Measurements from ENCODE around the gene DPH2.
A peak's percentile ranks its signal among the peaks of the same experiment; 100 is the strongest.

Gene DPH2

DNA sequence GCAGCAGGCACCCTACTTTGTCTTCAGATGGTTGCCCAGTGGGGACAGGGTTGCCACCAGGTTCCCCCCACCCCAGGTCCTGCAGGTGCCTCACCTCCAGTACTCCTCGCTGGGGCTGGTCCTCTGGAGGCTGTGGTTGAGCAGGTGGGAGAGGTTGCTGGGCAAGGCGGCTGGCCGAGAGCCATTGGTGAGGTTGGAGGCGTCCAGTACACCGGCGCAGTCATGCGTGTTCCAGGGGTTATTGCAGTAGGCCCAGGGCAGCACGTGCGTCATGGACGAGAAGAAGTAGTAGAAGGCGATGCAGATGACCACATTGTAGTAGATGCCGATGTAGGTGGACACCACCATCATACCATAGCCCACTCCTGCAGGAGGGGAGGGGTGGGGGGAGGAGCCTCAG, 38.4 kb downstream of the DPH2 start (continued):
- no peak for TF ChIP-seq GLIS3 (CRISPR knock-in tag; IDR thresholded peaks at IDR 0.05)

GRCh38 chr1:44010935-44011471, 41.2 kb downstream of the DPH2 start:
- ATAC-seq: no peak

DNA sequence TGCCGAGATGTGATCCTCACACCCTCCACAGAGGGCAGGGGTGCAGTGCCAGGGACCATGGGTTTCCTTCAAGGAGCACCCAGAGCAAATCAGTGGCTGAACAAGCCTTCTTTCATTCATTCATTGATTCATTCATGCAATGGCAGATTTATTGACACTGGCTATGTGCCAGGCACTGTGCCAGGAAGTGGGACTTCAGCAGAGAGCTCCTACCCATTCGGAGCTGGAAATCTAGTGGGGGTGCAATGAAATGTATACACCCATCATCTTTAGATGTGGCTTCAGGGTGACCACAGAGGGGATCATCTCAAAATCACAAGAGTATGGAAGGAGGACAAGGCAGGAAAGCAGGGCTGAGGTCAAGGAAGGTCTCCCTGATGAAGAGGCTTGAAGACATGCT, 42.6 kb downstream of the DPH2 start:
- TF ChIP-seq BACH2 (CRISPR knock-in tag; IDR thresholded peaks at IDR 0.05; ENCODE audit: borderline replicate concordance) (no peak), ZFP3 (CRISPR knock-in tag; IDR thresholded peaks at IDR 0.05) (0 out of 2 replicates have a peak, but pooled peaks have one; percentile 24)
- TF ChIP-seq, protein P1, sequence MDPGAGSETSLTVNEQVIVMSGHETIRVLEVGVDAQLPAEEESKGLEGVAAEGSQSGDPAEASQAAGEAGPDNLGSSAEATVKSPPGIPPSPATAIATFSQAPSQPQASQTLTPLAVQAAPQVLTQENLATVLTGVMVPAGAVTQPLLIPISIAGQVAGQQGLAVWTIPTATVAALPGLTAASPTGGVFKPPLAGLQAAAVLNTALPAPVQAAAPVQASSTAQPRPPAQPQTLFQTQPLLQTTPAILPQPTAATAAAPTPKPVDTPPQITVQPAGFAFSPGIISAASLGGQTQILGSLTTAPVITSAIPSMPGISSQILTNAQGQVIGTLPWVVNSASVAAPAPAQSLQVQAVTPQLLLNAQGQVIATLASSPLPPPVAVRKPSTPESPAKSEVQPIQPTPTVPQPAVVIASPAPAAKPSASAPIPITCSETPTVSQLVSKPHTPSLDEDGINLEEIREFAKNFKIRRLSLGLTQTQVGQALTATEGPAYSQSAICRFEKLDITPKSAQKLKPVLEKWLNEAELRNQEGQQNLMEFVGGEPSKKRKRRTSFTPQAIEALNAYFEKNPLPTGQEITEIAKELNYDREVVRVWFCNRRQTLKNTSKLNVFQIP (CRISPR knock-in tag; IDR thresholded peaks at IDR 0.05; ENCODE audit: borderline replicate concordance, low read depth): no peak
- no peak for ATAC-seq

More at GRCh38 chr1:44010935-44011471, 41.2 kb downstream of the DPH2 start:
- TF ChIP-seq ZC3H10 (CRISPR knock-in tag; IDR thresholded peaks at IDR 0.05): no peak
- no peak for TF ChIP-seq ESRRG (CRISPR knock-in tag; IDR thresholded peaks at IDR 0.05)
- TF ChIP-seq TCF4 (CRISPR knock-in tag; IDR thresholded peaks at IDR 0.05; ENCODE audit: borderline replicate concordance): no peak
- no peak for TF ChIP-seq TSHZ2 (CRISPR knock-in tag; IDR thresholded peaks at IDR 0.05)
- TF ChIP-seq ZFP30 (CRISPR knock-in tag; IDR thresholded peaks at IDR 0.05): no peak
- TF ChIP-seq, protein P1 (CRISPR knock-in tag; IDR thresholded peaks at IDR 0.05; ENCODE audit: borderline replicate concordance, low read depth): no peak
- TF ChIP-seq PPARA (CRISPR knock-in tag; IDR thresholded peaks at IDR 0.05; ENCODE audit: borderline replicate concordance): no peak
- TF ChIP-seq SNAI2 (CRISPR knock-in tag; IDR thresholded peaks at IDR 0.05): no peak
- TF ChIP-seq TOX (CRISPR knock-in tag; IDR thresholded peaks at IDR 0.05; ENCODE audit: borderline replicate concordance): no peak
- no peak for TF ChIP-seq ARNTL (CRISPR knock-in tag; IDR thresholded peaks at IDR 0.05; ENCODE audit: borderline replicate concordance, low read depth)
- TF ChIP-seq RARB (CRISPR knock-in tag; IDR thresholded peaks at IDR 0.05): no peak
- TF ChIP-seq OSR1 (CRISPR knock-in tag; IDR thresholded peaks at IDR 0.05): no peak
- no peak for TF ChIP-seq CREB5 (CRISPR knock-in tag; IDR thresholded peaks at IDR 0.05; ENCODE audit: low read depth)

DNA sequence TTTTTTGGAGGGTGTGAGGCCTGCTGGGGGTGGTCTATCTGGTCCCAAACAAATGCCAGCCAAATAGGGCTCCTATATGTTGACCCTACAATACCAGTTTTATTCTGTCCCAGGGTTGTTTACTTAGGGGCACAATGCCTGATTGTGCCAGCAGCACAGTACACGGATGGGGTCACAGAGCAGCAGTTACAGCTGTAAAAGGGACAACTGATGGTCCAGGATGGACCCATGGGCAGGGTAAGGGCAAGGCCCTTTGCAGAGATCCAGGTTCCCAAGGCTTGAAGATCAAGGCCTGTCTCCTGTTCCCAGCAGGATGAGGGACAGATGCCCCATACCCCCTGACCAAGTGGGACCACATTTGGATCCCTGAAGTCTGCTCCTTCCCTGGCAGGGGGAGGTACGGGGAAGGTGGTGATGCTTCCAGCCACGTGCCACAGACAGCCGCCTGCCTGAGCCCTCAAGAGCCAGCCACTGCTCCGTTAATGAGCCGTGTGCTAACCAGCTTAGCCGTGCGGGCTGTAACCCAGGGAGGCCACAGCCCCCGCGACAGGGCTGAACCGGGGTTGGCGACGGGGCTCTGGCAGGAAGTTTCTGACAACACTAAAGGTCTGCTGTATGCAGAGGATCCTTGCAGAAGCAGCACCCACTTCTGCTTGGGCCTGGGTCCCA, 43.3 kb downstream of the DPH2 start:
- no peak for ATAC-seq
- TF ChIP-seq OSR1 (CRISPR knock-in tag; IDR thresholded peaks at IDR 0.05): no peak
- no peak for TF ChIP-seq TCF4 (CRISPR knock-in tag; IDR thresholded peaks at IDR 0.05; ENCODE audit: borderline replicate concordance)
- no peak for TF ChIP-seq SNAI2 (CRISPR knock-in tag; IDR thresholded peaks at IDR 0.05)
- TF ChIP-seq ZFP3 (CRISPR knock-in tag; IDR thresholded peaks at IDR 0.05): no peak
- no peak for TF ChIP-seq ISL1 (CRISPR knock-in tag; IDR thresholded peaks at IDR 0.05)
- TF ChIP-seq PATZ1 (CRISPR knock-in tag; IDR thresholded peaks at IDR 0.05; ENCODE audit: borderline replicate concordance): no peak
- no peak for TF ChIP-seq ZNF8 (CRISPR knock-in tag; IDR thresholded peaks at IDR 0.05)
- no peak for TF ChIP-seq BACH2 (CRISPR knock-in tag; IDR thresholded peaks at IDR 0.05; ENCODE audit: borderline replicate concordance)
- TF ChIP-seq ZNF565 (CRISPR knock-in tag; conservative IDR thresholded peaks at IDR 0.05; ENCODE audit: low read depth): no peak
- no peak for TF ChIP-seq TSHZ2 (CRISPR knock-in tag; IDR thresholded peaks at IDR 0.05)
- TF ChIP-seq CSRNP3 (CRISPR knock-in tag; IDR thresholded peaks at IDR 0.05): no peak
- no peak for TF ChIP-seq CSDC2 (CRISPR knock-in tag; IDR thresholded peaks at IDR 0.05)
